ENCODE results near the gene PIP4K2A.

Gene PIP4K2A

GRCh38 chr10:22599048-22599561 is 115.3 kb downstream of the PIP4K2A start:
- DNase-seq (ENCODE audit: low read depth in 2 of 2): no peak

- DNase-seq (ENCODE audit: low read depth in 2 of 2): no peak
Observed at GRCh38 chr10:22598478-22598877, 115.9 kb downstream of the PIP4K2A start.

GRCh38 chr10:22597138-22597537 is 117.2 kb downstream of the PIP4K2A start:
- no peak for DNase-seq (ENCODE audit: low read depth in 2 of 2)

- no peak for DNase-seq (ENCODE audit: low read depth in 2 of 2)
Observed at GRCh38 chr10:22593636-22594198, 120.7 kb downstream of the PIP4K2A start.

- no peak for DNase-seq (ENCODE audit: low read depth in 2 of 2)
Observed at GRCh38 chr10:22593026-22593425, 121.4 kb downstream of the PIP4K2A start.

- no peak for DNase-seq (ENCODE audit: low read depth in 2 of 2)
Observed at GRCh38 chr10:22589851-22590514, 124.4 kb downstream of the PIP4K2A start.

- no peak for DNase-seq (ENCODE audit: low read depth in 2 of 2)
Observed at GRCh38 chr10:22588462-22588861, 125.9 kb downstream of the PIP4K2A start.

- no peak for DNase-seq (ENCODE audit: low read depth in 2 of 2)
Observed at GRCh38 chr10:22583683-22584082, 130.7 kb downstream of the PIP4K2A start.

- DNase-seq (ENCODE audit: low read depth in 2 of 2): no peak
Observed at GRCh38 chr10:22581461-22581860, 132.9 kb downstream of the PIP4K2A start.

- no peak for DNase-seq (ENCODE audit: low read depth in 2 of 2)
Observed at GRCh38 chr10:22580711-22581110, 133.7 kb downstream of the PIP4K2A start.

GRCh38 chr10:22579826-22580225 is 134.6 kb downstream of the PIP4K2A start:
- DNase-seq (ENCODE audit: low read depth in 2 of 2): no peak

- DNase-seq (ENCODE audit: low read depth in 2 of 2): no peak
Observed at GRCh38 chr10:22573820-22574569, 140.4 kb downstream of the PIP4K2A start.

GRCh38 chr10:22570733-22571430 is 143.5 kb downstream of the PIP4K2A start:
- DNase-seq (ENCODE audit: low read depth in 2 of 2): no peak

- DNase-seq (ENCODE audit: low read depth in 2 of 2): no peak
Observed at GRCh38 chr10:22570234-22570633, 144.1 kb downstream of the PIP4K2A start.

- DNase-seq (ENCODE audit: low read depth in 2 of 2): no peak
Observed at GRCh38 chr10:22568928-22569327, 145.4 kb downstream of the PIP4K2A start.

GRCh38 chr10:22564060-22564459 is 150.3 kb downstream of the PIP4K2A start:
- DNase-seq (ENCODE audit: low read depth in 2 of 2): no peak

- DNase-seq (ENCODE audit: low read depth in 2 of 2): no peak
Observed at GRCh38 chr10:22561909-22562308, 152.5 kb downstream of the PIP4K2A start.

- DNase-seq (ENCODE audit: low read depth in 2 of 2): no peak
Observed at GRCh38 chr10:22560913-22561239, 153.5 kb downstream of the PIP4K2A start.

- no peak for DNase-seq (ENCODE audit: low read depth in 2 of 2)
Observed at GRCh38 chr10:22560096-22560912, 154.1 kb downstream of the PIP4K2A start.

GRCh38 chr10:22557321-22557720 is 157.1 kb downstream of the PIP4K2A start:
- DNase-seq (ENCODE audit: low read depth in 2 of 2): no peak

GRCh38 chr10:22556774-22557173 is 157.6 kb downstream of the PIP4K2A start:
- no peak for DNase-seq (ENCODE audit: low read depth in 2 of 2)
